ENCODE data around the gene CFAP141.

Gene CFAP141

GRCh38 chr1:154225370-154225769 lies 19.2 kb upstream of the CFAP141 start:
- H3K36me3 ChIP-seq (ENCODE audit: control insufficient read depth, insufficient read depth, low read length): peaks cover 39% of the 10 kb centered on the region
- no peaks in the 10 kb centered on the region for H3K9me3 ChIP-seq (ENCODE audit: control insufficient read depth, low read length)
- no peak overlapping the region for H3K27ac ChIP-seq (ENCODE audit: insufficient read depth, low read length, poor library complexity, severe bottlenecking)
- H3K4me3 ChIP-seq (ENCODE audit: insufficient read depth, low read depth, low read length, poor library complexity, severe bottlenecking): no peak overlapping the region
- peaks cover 14% of the 10 kb centered on the region for H3K4me1 ChIP-seq (ENCODE audit: control insufficient read depth, insufficient read depth, low read length, poor library complexity, severe bottlenecking)
- no peak for DNase-seq
- no peaks in the 10 kb centered on the region for H3K27me3 ChIP-seq (replicated peaks; ENCODE audit: control insufficient read depth, insufficient read depth, low read length, poor library complexity, severe bottlenecking)

GRCh38 chr1:154223621-154224020 lies 17.5 kb upstream of the CFAP141 start:
- no peak for DNase-seq
- Histone ChIP-seq H3K27ac (ENCODE audit: insufficient read depth, low read length, poor library complexity, severe bottlenecking) (no peak overlapping the region), H3K9me3 (ENCODE audit: control insufficient read depth, low read length) (no peaks in the 10 kb centered on the region), H3K4me3 (ENCODE audit: insufficient read depth, low read depth, low read length, poor library complexity, severe bottlenecking) (no peak overlapping the region), H3K36me3 (ENCODE audit: control insufficient read depth, insufficient read depth, low read length) (peaks cover 29% of the 10 kb centered on the region), H3K27me3 (replicated peaks; ENCODE audit: control insufficient read depth, insufficient read depth, low read length, poor library complexity, severe bottlenecking) (no peaks in the 10 kb centered on the region), H3K4me1 (ENCODE audit: control insufficient read depth, insufficient read depth, low read length, poor library complexity, severe bottlenecking) (peaks cover 23% of the 10 kb centered on the region)

GRCh38 chr1:154222918-154223317 lies 16.8 kb upstream of the CFAP141 start:
- Histone ChIP-seq H3K9me3 (ENCODE audit: control insufficient read depth, low read length) (no peaks in the 10 kb centered on the region), H3K4me1 (ENCODE audit: control insufficient read depth, insufficient read depth, low read length, poor library complexity, severe bottlenecking) (peaks cover 26% of the 10 kb centered on the region), H3K4me3 (ENCODE audit: insufficient read depth, low read depth, low read length, poor library complexity, severe bottlenecking) (no peak overlapping the region), H3K27me3 (replicated peaks; ENCODE audit: control insufficient read depth, insufficient read depth, low read length, poor library complexity, severe bottlenecking) (no peaks in the 10 kb centered on the region), H3K36me3 (ENCODE audit: control insufficient read depth, insufficient read depth, low read length) (peaks cover 28% of the 10 kb centered on the region), H3K27ac (ENCODE audit: insufficient read depth, low read length, poor library complexity, severe bottlenecking) (no peak overlapping the region)
- no peak for DNase-seq

GRCh38 chr1:154222518-154222917 lies 16.4 kb upstream of the CFAP141 start:
- Histone ChIP-seq H3K27ac (ENCODE audit: insufficient read depth, low read length, poor library complexity, severe bottlenecking) (peak overlapping the region; percentile 98), H3K9me3 (ENCODE audit: control insufficient read depth, low read length) (no peaks in the 10 kb centered on the region), H3K4me1 (ENCODE audit: control insufficient read depth, insufficient read depth, low read length, poor library complexity, severe bottlenecking) (peaks cover 26% of the 10 kb centered on the region), H3K4me3 (ENCODE audit: insufficient read depth, low read depth, low read length, poor library complexity, severe bottlenecking) (no peak overlapping the region), H3K27me3 (replicated peaks; ENCODE audit: control insufficient read depth, insufficient read depth, low read length, poor library complexity, severe bottlenecking) (no peaks in the 10 kb centered on the region), H3K36me3 (ENCODE audit: control insufficient read depth, insufficient read depth, low read length) (peaks cover 28% of the 10 kb centered on the region)
- no peak for DNase-seq

GRCh38 chr1:154221278-154222001 lies 15.3 kb upstream of the CFAP141 start:
- no peaks in the 10 kb centered on the region for H3K9me3 ChIP-seq (ENCODE audit: control insufficient read depth, low read length)
- peaks cover 26% of the 10 kb centered on the region for H3K4me1 ChIP-seq (ENCODE audit: control insufficient read depth, insufficient read depth, low read length, poor library complexity, severe bottlenecking)
- H3K4me3 ChIP-seq (ENCODE audit: insufficient read depth, low read depth, low read length, poor library complexity, severe bottlenecking): peak overlapping the region; percentile 82
- peaks cover 17% of the 10 kb centered on the region for H3K36me3 ChIP-seq (ENCODE audit: control insufficient read depth, insufficient read depth, low read length)
- H3K27ac ChIP-seq (ENCODE audit: insufficient read depth, low read length, poor library complexity, severe bottlenecking): peak overlapping the region; percentile 98
- H3K27me3 ChIP-seq (replicated peaks; ENCODE audit: control insufficient read depth, insufficient read depth, low read length, poor library complexity, severe bottlenecking): no peaks in the 10 kb centered on the region
- DNase-seq: peak; percentile 64 to 71 (median 69)

GRCh38 chr1:154220970-154221277 lies 14.8 kb upstream of the CFAP141 start:
- no peak for DNase-seq
- Histone ChIP-seq H3K4me3 (ENCODE audit: insufficient read depth, low read depth, low read length, poor library complexity, severe bottlenecking) (peak overlapping the region; percentile 82), H3K27me3 (replicated peaks; ENCODE audit: control insufficient read depth, insufficient read depth, low read length, poor library complexity, severe bottlenecking) (no peaks in the 10 kb centered on the region), H3K27ac (ENCODE audit: insufficient read depth, low read length, poor library complexity, severe bottlenecking) (peak overlapping the region; percentile 98), H3K9me3 (ENCODE audit: control insufficient read depth, low read length) (no peaks in the 10 kb centered on the region), H3K4me1 (ENCODE audit: control insufficient read depth, insufficient read depth, low read length, poor library complexity, severe bottlenecking) (peaks cover 26% of the 10 kb centered on the region), H3K36me3 (ENCODE audit: control insufficient read depth, insufficient read depth, low read length) (peaks cover 16% of the 10 kb centered on the region)

- peak within 1 kb of the TSS; percentile 98 for H3K27ac ChIP-seq (ENCODE audit: insufficient read depth, low read length, poor library complexity, severe bottlenecking)
- no peaks in the 10 kb centered on the region for H3K27me3 ChIP-seq (replicated peaks; ENCODE audit: control insufficient read depth, insufficient read depth, low read length, poor library complexity, severe bottlenecking)
- H3K4me3 ChIP-seq (ENCODE audit: insufficient read depth, low read depth, low read length, poor library complexity, severe bottlenecking): peak within 1 kb of the TSS; percentile 82
- no peaks in the 10 kb centered on the region for H3K9me3 ChIP-seq (ENCODE audit: control insufficient read depth, low read length)
- H3K36me3 ChIP-seq (ENCODE audit: control insufficient read depth, insufficient read depth, low read length): peaks cover 16% of the 10 kb centered on the region
- peaks cover 24% of the 10 kb centered on the region for H3K4me1 ChIP-seq (ENCODE audit: control insufficient read depth, insufficient read depth, low read length, poor library complexity, severe bottlenecking)
- peak; percentile 98 for DNase-seq
Measured at GRCh38 chr1:154220071-154220969, 14.2 kb upstream of the CFAP141 start, which contains the start of gene UBAP2L. TSS of gene UBAP2L (plus strand) at chr1:154220955. CDS start at chr1:154225124, 4,169 bp downstream.

- H3K4me1 ChIP-seq (ENCODE audit: control insufficient read depth, insufficient read depth, low read length, poor library complexity, severe bottlenecking): peaks cover 24% of the 10 kb centered on the region
Measured at GRCh38 chr1:154219541-154219940, 13.4 kb upstream of the CFAP141 start.

GRCh38 chr1:154218545-154218944 lies 12.4 kb upstream of the CFAP141 start:
- Histone ChIP-seq H3K9me3 (ENCODE audit: control insufficient read depth, low read length) (no peaks in the 10 kb centered on the region), H3K4me3 (ENCODE audit: insufficient read depth, low read depth, low read length, poor library complexity, severe bottlenecking) (peak overlapping the region; percentile 82), H3K27me3 (replicated peaks; ENCODE audit: control insufficient read depth, insufficient read depth, low read length, poor library complexity, severe bottlenecking) (no peaks in the 10 kb centered on the region), H3K36me3 (ENCODE audit: control insufficient read depth, insufficient read depth, low read length) (peaks cover 24% of the 10 kb centered on the region), H3K27ac (ENCODE audit: insufficient read depth, low read length, poor library complexity, severe bottlenecking) (peak overlapping the region; percentile 98), H3K4me1 (ENCODE audit: control insufficient read depth, insufficient read depth, low read length, poor library complexity, severe bottlenecking) (peaks cover 24% of the 10 kb centered on the region)
- DNase-seq: no peak

More at GRCh38 chr1:154219541-154219940, 13.4 kb upstream of the CFAP141 start:
- H3K4me3 ChIP-seq (ENCODE audit: insufficient read depth, low read depth, low read length, poor library complexity, severe bottlenecking): peak overlapping the region; percentile 82
- no peaks in the 10 kb centered on the region for H3K9me3 ChIP-seq (ENCODE audit: control insufficient read depth, low read length)
- no peaks in the 10 kb centered on the region for H3K27me3 ChIP-seq (replicated peaks; ENCODE audit: control insufficient read depth, insufficient read depth, low read length, poor library complexity, severe bottlenecking)
- peak overlapping the region; percentile 98 for H3K27ac ChIP-seq (ENCODE audit: insufficient read depth, low read length, poor library complexity, severe bottlenecking)
- H3K36me3 ChIP-seq (ENCODE audit: control insufficient read depth, insufficient read depth, low read length): peaks cover 16% of the 10 kb centered on the region
- no peak for DNase-seq

GRCh38 chr1:154213274-154213673 lies 7.1 kb upstream of the CFAP141 start:
- no peak overlapping the region for H3K27ac ChIP-seq (ENCODE audit: insufficient read depth, low read length, poor library complexity, severe bottlenecking)
- no peaks in the 10 kb centered on the region for H3K4me1 ChIP-seq (ENCODE audit: control insufficient read depth, insufficient read depth, low read length, poor library complexity, severe bottlenecking)
- peaks cover 50% of the 10 kb centered on the region for H3K36me3 ChIP-seq (ENCODE audit: control insufficient read depth, insufficient read depth, low read length)

More at GRCh38 chr1:154213274-154213673, 7.1 kb upstream of the CFAP141 start:
- H3K27me3 ChIP-seq (replicated peaks; ENCODE audit: control insufficient read depth, insufficient read depth, low read length, poor library complexity, severe bottlenecking): no peaks in the 10 kb centered on the region
- no peaks in the 10 kb centered on the region for H3K9me3 ChIP-seq (ENCODE audit: control insufficient read depth, low read length)
- DNase-seq: no peak
- no peak overlapping the region for H3K4me3 ChIP-seq (ENCODE audit: insufficient read depth, low read depth, low read length, poor library complexity, severe bottlenecking)

Measured in effector memory CD4-positive, alpha-beta T cell (primary cell).